ENCODE measurements around the gene KLF11.
"Not testable (repeated sequence)": the region's sequence is repeated elsewhere in the genome, so short reads cannot be mapped to it uniquely, and the experiment has no call there.

The KLF11 gene

DNA sequence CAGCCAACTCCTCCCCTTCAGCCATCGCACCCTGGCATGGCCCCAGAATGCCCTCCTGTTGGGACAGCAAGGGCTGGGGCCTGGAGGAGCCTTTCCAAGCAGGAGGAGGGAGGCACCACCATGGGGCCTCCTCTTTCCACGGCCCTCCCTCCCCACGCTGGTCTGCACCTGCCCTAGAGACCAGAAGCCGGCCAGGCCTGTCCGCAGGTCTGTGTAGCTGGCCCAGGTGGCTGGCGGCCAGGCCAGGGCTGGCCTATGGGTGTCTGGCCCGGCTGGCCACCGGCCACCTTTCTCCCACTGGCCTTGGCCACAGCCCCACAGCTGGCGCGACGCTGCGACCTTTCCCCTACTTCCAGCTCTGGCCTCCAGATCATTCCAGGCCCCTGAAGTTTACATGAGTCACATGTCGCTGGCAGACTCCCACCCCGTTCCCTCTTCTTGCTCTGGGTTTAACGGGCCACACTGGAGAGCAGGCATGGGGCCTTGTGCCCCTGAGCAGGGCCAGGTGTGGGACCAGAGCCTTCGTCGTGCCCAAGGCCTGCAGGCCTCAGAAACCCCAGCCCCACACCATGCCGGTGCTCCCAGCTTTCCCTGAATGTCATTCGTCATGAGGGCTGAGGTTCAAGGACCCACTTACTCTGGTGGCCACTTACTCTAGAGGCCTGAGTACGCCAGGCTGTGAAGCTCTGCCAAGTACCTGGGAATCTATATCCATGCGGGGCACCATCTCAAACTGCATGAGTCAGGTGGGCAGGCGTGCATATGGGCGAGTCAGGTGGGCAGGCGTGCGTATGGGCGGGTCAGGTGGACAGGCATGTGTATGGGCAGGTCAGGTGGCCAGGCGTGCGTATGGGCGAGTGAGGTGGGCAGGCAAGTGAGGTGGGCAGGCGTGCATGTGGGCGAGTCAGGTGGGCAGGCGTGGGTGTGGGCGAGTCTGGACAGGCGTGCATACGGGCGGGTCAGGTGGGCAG lies 33.3 kb upstream of the KLF11 start:
- DNase-seq: no peak

GRCh38 chr2:10010861-10011605 lies 32.3 kb upstream of the KLF11 start:
- not testable (repeated sequence) for DNase-seq

GRCh38 chr2:10011606-10012325 lies 31.6 kb upstream of the KLF11 start:
- not testable (repeated sequence) for DNase-seq

DNA sequence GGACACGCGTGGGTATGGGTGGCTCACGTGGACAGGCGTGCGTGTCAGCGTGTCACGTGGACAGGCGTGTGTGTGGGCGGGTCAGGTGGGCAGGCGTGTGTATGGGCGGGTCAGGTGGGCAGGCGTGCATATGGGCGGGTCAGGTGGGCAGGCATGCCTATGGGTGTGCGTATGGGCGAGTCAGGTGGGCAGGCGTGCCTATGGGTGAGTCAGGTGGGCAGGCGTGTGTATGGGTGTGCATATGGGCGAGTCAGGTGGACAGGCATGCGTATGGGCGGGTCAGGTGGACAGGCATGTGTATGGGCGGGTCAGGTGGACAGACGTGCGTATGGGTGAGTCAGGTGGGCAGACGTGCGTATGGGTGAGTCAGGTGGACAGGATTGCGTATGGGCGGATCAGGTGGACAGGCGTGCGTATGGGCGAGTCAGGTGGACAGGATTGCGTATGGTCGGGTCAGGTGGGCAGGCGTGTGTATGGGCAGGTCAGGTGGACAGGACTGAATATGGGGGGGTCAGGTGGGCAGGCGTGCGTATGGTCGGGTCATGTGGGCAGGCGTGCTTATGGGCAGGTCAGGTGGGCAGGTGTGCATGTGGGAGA lies 30.9 kb upstream of the KLF11 start:
- not testable (repeated sequence) for DNase-seq

GRCh38 chr2:10012963-10013461 lies 30.3 kb upstream of the KLF11 start:
- no peak for DNase-seq

DNA sequence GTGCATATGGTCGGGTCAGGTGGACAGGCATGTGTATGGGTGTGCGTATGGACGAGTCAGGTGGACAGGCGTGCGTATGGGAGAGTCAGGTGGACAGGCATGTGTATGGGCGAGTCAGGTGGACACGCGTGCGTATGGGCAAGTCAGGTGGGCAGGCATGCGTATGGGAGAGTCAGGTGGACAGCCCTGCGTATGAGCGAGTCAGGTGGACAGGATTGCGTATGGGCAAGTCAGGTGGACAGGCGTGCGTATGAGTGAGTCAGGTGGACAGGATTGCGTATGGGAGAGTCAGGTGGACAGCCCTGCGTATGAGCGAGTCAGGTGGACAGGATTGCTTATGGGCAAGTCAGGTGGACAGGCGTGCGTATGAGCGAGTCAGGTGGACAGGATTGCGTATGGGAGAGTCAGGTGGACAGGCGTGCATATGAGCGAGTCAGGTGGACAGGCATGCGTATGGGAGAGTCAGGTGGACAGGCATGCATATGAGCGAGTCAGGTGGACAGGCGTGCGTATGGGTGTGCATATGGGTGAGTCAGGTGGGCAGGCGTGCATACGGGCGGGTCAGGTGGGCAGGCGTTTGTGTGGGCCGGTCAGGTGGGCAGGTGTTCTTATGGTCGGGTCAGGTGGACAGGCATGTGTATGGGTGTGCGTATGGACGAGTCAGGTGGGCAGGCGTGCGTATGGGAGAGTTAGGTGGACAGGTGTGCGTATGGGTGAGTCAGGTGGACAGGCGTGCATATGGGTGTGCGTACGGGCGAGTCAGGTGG lies 29.5 kb upstream of the KLF11 start:
- not testable (repeated sequence) for DNase-seq

DNA sequence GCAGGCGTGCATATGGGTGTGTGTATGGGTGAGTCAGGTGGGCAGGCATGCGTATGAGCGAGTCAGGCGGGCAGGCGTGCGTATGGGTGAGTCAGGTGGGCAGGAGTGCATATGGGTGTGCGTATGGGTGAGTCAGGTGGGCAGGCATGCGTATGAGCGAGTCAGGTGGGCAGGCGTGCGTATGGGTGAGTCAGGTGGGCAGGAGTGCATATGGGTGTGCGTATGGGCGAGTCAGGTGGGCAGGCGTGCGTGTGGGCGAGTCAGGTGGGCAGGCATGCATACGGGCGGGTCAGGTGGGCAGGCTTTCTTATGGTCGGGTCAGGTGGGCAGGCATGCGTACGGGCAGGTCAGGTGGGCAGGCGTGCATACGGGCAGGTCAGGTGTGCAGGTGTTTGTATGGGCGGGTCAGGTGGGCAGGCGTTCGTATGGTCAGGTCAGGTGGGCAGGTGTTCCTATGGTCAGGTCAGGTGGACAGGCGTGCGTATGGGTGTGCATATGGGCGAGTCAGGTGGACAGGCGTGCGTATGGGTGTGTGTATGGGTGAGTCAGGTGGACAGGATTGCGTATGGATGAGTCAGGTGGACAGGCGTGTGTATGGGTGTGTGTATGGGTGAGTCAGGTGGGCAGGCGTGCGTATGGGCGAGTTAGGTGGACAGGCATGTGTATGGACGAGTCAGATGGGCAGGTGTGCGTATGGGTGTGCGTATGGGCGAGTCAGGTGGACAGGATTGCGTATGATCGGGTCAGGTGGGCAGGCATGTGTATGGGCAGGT lies 28.7 kb upstream of the KLF11 start:
- no peak for DNase-seq

DNA sequence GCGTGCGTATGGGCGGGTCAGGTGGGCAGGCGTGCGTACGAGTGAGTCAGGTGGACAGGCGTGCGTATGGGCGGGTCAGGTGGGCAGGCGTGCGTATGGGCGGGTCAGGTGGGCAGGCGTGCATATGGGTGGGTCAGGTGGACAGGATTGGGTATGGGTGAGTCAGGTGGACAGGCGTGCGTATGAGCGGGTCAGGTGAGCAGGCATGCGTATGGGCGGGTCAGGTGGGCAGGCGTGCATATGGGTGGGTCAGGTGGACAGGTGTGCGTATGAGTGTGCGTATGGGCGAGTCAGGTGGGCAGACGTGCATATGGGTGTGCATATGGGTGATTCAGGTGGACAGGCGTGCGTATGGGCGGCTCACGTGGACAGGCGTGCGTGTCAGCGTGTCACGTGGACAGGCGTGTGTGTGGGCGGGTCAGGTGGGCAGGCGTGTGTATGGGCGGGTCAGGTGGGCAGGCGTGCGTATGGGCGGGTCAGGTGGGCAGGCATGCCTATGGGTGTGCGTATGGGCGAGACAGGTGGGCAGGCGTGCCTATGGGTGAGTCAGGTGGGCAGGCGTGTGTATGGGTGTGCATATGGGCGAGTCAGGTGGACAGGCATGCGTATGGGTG lies 27.9 kb upstream of the KLF11 start:
- not testable (repeated sequence) for DNase-seq

- no peak for DNase-seq
Observed at GRCh38 chr2:10016001-10016801, 27.1 kb upstream of the KLF11 start.

DNA sequence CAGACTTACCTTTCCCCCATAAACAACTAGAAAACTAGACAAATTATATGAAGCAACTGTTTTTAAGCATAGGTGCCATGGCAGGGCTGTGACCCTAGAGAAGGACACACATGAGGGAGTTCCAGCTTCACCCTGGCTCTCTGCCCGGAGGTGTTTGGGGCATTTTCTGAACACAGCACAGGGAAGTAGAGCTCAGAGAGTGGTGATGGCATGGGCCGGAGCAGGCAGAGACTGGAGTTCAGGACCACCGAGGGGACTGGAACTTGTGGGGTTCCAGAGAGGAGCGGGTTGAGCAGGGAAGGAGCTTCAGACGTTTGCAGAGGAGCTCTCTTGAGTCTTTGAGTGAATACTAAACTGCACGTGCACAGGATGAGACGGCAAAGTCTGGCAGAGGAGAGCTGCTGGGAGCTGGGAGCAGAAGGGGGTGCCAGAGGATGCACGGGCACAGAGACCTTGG lies 26.5 kb upstream of the KLF11 start:
- DNase-seq: no peak

DNA sequence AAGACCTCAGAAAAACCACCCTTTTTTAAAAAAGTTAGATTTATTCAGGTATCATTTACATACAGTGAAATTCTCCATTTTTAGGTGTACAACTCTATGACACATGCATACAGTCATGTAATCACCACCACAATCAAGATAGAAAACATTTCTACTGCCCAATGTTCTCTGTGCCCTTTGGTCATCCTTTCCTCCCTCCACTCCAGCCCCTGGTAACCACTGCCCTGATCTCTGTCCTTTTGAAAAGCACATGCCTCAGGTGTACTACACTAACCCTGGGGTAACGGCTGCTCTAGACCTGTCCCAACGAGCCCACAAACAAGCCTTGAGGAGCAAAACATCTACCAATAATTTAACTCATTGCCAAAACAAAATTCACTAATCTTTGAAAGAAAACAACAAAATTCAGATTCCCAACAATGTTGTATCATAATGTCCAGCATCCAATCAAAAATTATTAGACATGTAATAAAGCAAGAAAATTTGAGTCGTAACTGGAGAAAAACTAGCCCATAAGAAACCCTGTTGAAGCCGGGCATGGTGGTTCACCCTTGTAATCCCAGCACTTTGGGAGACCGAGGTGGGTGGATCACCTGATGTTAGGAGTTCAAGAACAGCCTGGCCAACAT lies 25.9 kb upstream of the KLF11 start:
- no peak for DNase-seq

- DNase-seq: no peak
Observed at GRCh38 chr2:10019174-10019573, 24.2 kb upstream of the KLF11 start.

DNA sequence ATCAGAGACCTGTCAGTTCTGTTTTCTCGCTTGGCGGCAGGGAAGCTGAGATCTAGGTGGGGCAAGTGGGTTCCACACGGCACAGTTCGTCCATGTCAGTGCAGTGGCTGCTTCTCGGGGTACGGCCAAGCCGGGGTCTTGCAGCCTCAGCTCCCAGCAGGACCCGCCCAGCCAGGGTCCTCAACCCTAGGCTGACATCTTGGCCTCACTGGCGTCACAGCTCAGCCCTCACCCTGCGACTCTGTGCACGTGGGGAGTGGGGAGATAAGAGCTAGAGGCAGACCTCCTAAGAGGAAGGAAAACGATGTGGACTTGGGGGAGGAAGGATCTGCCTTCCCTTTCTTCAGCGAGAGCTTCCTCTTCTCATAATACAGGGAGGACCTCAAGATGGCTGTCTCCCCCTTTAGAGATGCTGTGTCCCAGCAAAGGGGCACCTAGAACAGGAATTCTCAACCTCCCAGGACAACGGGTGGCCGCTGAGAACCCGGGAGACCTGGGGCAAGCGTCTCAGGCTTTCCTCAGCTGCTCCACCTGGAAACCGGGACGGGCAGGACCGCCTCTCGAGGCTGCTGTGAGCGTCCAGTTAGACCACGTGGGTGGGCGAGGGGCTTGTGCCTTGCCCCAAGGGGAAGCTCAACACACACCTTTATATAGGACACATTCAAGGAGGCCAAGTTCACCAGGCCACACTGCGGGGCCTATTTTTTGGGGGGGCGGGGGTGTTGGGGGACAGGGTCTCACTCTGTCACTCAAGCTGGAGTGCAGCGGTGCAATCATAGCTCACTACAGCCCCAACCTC lies 23.5 kb upstream of the KLF11 start:
- no peak for DNase-seq

DNA sequence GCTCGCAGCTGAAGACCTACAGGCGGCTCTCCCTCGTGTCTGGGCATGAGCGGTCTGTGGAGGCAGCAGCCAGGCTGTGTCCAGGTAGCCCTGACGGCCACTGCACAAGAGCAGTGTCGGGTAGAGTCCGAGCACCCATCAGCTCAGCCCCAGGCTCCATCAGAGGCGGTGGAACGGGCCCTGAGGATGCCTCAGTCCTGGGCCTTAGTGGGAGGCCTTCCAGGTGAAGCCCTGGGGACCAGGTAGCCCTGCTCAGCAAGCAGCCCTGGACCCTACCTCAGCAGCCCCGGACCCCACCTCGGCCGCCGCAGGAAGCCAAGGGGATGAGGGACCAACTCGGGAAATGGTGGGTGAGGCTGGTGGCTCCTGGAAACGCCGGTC lies 21.3 kb upstream of the KLF11 start:
- DNase-seq: no peak

DNA sequence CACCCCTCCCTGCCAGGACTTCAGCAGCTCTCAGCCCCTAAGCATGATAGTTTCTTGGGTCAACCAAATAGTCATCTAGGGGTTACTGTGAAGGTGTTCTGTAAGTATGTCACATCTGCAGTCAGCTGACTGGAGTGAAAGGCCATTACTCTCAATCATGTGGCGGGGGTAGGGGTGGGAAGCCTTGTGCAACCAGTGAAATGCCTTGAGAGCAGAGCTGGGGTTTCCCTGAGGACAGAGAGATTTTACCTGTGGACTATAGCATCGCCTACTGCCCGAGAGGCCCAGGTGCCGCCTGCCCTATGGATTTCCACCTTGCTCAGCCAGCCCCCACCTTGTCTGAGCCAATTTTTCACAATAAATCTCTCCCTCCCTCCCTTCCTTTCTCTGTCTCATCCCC lies 20.9 kb upstream of the KLF11 start:
- no peak for DNase-seq

DNA sequence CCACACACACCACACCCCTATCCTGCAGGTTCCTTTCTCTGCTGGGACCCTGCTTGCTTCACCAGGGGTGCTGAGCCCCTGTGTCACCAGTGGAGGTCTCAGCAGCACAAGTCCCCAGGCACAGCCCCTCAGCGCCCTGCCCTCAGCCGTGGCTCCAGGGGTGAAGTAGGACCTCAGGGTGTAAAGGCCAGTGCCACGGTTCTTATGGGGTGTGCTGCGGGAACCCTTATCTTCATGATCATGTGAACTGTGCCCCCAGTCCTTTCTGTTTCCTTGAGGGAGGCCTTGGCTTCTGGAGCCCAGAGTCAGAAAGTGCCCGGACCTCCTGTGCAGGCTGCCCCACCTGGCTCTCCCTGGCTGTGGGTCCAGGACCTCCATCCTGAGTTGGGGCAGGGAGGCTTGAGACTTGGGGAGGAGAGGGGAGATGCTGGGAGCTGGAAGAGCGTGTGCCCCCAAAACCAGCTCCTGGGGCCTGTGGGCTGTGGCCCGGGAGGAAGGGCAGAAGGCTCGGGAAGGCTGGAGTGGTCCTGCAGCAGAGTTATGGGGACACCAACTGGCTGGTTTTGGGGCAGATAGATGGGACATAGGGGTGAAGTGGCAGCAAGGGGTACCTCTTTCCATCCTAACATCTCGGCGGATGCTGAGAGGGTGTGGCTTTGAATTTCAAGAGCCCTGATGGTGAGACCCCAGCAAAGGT lies 20.2 kb upstream of the KLF11 start:
- DNase-seq: no peak

GRCh38 chr2:10026940-10027569 lies 16.3 kb upstream of the KLF11 start:
- no peak for DNase-seq
